Right forelimb (tissue), 1 donor: ENCODE measurements around the gene SNX7.

Source experiments
- DNase-seq: peaks from one replicate; pipeline ENCODE4 v3.0.0-alpha.2; 2018

Gene SNX7

DNA sequence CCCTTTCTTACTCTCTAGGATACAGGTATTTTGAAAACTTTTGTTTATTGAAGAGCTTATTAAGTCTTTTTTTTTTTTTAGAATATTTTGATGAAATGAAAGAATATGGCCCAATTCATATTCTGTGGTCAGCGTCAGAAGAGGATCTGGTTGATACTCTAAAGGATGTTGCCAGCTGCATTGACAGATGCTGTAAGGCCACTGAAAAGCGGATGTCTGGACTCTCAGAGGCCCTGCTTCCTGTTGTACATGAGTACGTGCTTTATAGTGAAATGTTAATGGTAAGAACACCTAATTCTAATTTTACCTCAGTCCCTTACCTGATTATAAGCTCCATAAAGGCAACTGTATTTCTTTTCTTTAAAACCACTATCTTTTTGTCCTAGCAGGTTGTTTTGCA is 37.1 kb downstream of the SNX7 start:
- DNase-seq = no peak

- DNase-seq = no peak
These were observed 38.7 kb downstream of the SNX7 start for GRCh38 chr1:98700228-98700627.

DNA sequence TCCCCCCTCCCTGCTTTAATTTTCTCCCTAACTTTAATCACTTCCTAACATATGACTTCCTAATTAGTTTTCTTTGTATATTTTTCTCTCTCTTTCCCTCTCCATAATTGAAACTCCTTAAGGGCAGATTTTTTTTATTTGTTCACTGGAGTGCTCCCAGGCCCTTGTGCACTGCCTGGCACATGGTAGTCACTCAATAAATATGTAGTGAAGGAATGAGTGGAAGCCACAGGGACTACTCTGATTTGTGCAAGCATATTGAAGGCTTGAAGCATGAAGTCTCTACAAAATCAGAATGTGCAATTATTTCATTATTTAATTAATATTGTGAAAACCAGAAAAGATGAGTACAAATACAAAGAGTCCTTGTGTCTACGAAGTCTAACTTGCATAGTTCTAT is 41.5 kb downstream of the SNX7 start:
- DNase-seq = no peak

DNA sequence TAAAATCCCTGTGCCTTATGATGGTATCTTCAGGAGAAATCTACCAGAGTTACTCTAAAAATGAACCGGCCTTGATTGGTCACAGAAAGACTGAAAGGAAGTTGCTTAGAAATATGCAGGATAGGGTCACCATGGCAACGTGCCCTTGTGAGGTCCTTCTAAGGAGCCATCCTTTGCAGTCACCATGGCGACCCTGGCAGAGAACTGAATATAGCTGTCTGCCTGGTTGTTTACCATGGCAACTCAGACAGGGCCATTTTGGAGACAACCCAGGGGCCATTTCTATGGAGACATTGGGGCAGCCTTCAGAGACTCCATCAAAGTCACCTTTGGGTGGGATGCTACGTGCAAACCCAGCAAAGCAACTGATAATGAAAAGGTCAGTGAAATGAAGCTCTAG is 43.0 kb downstream of the SNX7 start:
- DNase-seq = no peak

- DNase-seq = no peak
These were observed 43.5 kb downstream of the SNX7 start for GRCh38 chr1:98704971-98705370.

DNA sequence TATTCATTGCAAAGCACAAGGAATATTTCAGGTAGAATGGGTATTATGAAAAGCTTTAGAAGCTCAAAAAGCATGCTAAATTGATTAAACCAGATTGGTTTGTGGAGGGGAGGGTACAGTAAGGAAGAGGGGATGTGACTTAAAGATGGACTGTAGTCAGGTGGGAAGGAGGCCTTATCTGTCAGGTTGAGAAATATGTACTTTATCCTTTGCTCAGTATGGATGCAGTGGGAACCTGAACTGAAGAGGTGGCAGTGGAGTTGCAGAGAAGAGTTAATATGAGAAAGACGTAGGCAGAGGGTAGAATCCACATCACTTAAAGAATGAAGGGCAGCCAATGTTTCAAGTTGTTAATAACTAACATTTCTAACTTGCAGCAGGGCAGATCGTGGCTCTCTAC is 44.1 kb downstream of the SNX7 start:
- DNase-seq = no peak

DNA sequence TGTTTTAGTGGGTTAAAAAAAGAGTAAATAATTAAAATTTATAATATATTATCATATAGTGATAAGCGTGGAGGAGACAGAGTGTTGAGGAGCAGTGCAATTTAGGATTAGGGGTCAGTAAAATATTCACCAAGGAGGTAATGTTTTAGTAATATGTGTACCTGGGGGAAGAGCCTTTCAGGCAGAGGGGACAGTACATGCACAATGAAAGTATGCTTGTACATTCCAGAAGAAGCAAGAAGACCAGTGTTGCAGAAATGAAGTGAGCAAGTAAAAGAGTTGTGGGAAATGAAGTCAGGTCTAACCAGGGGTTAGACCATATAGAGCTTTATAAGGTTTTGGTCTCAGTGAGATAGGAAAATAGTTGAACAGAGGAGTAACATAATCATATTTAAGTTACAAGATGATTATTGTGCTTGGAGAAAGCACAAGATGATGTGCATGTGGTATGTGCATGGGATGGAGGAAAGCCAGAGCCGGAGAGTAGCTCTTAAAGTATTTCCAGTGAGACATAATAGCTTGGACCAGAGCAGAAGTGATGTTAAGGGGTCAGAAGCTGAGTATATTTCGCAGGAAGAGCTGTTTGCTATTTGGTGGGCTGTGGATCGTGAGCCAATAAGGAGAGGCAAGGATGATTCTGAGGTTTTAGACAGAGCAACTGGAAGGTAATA is 44.8 kb downstream of the SNX7 start:
- no peak for DNase-seq

- no peak for DNase-seq
These were observed 46.0 kb downstream of the SNX7 start for GRCh38 chr1:98707556-98707955.

DNA sequence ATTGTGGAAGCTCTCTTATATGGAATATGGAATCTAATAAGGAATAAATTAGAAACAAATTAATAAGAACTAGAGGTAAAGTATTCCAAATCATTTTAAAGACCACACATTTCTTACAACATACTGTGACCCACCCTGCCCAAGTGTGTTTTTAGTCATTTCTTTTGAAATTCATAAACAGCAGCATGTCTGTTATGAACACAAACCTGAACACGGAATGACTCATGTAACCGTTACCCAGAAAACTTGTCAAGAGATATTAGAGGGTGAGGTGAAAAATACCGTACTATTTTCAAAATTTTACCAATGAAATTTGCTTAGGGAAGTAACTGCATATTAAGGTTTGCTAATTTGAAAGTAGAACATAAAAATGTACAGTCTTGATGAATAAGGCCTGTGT is 48.4 kb downstream of the SNX7 start:
- DNase-seq = no peak

DNA sequence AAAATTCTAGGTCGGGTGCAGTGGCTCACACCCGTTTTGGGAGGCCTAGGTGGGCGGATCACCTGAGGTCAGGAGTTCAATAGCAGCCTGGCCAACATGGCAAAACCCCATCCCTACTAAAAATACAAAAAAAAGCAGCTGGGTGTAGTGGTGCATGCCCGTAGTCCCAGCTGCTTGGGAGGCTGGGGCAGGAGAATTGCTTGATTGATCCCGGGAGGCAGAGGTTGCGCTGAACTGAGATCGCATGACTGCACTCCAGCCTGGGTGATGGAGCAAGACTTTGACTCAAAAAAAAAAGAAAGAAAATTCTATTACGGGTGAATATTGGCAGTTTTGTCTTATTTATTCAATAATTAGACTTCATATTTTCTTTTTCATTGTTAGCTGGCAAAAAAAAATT is 62.1 kb downstream of the SNX7 start:
- no peak for DNase-seq

DNA sequence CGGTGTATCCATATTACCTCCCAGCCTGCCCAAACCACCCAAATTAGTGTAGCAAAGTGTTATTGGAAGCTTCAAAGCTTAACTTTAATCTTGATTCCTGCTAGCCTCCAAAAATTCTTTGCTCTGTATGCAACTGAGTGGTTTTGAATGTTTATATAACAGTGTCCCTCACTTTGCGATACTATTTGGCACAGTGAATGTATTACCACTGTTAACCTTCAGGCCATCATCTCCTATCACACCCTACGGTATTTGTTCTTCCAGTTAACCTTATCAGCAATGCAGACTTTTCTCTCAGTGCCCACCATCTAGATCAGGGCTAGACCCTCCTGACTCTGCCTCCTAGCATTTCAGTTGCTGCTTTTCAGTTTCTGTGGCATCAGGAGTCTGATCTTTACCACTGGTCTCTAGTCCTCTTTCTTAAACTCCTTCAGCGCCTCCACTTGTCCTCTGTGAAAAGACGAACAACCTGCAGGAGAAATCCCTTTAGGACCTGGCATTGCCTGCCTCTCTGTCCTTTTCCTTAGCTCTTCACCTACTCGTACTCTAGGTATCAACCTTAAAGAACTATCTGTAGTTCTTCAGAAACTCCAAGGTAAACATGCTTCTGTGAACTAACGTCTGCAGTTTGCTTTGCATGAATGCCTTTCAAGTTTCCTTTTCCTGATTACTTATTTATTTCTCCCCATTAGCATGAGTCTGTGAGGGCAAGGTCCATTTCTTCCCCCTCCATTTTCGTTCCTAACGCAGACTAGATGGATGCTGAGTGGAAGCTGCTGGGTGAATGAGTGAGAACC is 71.7 kb downstream of the SNX7 start:
- DNase-seq = no peak

DNA sequence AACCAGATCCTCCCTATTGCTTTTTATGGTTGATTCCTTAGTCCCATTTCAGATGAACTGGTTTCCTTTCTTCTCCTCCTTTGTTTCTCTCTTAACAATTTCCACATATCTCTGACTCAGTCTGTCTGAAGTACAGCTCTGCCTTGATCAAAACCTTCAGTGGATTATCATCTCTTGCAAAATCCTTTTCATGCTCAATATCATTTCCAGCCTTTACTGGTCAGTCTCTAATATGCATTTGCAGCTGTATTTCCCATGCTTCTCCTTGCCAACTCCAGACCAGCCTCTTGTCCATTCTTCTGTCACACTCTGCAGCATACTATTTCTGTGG is 72.2 kb downstream of the SNX7 start:
- no peak for DNase-seq

- DNase-seq = no peak
These were observed 74.2 kb downstream of the SNX7 start for GRCh38 chr1:98735756-98736155.

GRCh38 chr1:98737835-98738234 is 76.3 kb downstream of the SNX7 start:
- DNase-seq = no peak

- no peak for DNase-seq
These were observed 78.2 kb downstream of the SNX7 start for GRCh38 chr1:98739762-98740161.

DNA sequence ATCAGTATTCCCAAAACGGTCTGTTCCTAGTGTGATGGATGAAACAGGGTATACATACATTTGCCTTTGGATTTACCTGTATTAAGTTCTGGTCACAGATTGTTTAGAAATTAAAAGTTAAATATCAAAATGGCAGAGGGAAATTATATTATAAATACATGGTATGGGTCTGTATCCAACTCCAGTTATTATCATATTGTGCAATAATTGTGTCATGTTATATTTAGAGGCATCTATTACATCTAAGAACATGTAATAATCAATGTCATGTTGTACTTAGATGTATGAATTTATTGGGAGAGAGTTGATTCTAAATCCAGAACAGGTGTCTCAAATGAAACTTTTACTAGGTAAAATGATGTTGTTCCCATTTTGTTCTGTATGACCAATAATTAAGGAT is 79.6 kb downstream of the SNX7 start:
- DNase-seq = no peak

GRCh38 chr1:98749152-98749756 is 87.7 kb downstream of the SNX7 start:
- no peak for DNase-seq

DNA sequence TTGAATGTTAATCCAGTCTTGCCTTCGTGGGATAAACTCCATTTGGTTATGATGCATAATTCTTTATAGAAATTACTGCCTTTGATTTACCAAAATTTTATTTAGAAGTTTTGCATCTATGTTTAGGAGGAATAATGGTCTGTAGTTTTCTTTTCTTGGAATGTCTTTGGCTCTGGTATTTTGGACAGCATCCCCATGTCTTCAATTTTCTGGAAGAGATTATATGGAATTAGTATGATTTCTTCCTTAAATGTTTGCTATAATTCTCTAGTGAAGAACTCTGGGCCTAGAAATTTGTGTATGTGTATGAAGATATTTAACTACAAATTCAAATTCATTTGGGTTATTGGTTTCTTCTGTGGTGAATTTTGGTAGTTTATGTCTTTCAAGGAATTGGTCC is 92.7 kb downstream of the SNX7 start:
- no peak for DNase-seq

GRCh38 chr1:98761219-98761865 is 99.8 kb downstream of the SNX7 start:
- DNase-seq = no peak

DNA sequence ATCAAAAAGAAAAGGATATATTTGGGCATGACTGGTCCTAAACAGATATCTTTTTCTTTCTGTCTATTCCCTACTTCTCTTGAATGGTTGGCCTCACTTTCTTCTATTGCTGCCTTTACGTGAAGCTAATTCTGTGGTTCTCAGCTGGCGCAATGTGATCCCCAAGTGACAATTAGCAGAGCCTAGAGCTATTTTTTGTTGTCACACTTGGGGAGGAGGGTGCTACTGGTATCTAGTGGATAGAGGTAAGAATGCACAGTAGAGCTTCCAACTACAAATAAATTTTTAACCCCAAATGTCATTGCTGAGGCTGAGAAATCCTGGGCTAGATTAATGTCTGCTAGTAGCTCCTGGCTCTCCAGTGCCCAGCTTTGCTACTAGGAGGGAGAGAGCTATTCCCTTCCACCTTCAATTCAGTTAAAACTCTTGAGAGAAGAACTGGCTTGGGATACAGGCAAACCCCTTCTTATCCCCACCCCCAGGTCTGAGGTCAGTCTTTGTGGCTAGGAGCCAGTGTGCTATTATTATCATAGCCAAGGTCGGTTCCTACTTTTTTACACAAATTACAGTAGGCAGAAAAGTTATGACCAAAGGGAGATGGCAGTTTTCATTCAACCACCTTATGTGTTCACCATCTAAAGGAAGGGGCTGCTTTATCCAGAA is 102.1 kb downstream of the SNX7 start:
- DNase-seq = no peak

- no peak for DNase-seq
These were observed 103.0 kb downstream of the SNX7 start for GRCh38 chr1:98764485-98764884.

- no peak for DNase-seq
These were observed 104.7 kb downstream of the SNX7 start for GRCh38 chr1:98766255-98766654.

- DNase-seq = no peak
These were observed 107.6 kb downstream of the SNX7 start for GRCh38 chr1:98769162-98769561.
